SKM-1 treated with dmso at 0.1 percent for 144 hours (cell line): Measurements from ENCODE around the gene WWOX.

Experiments
- DNase-seq: peaks from one replicate; lab custom pipeline; 2025; ENCODE audit not compliant: unreplicated experiment; lab: John Stamatoyannopoulos, UW

The WWOX gene

DNA sequence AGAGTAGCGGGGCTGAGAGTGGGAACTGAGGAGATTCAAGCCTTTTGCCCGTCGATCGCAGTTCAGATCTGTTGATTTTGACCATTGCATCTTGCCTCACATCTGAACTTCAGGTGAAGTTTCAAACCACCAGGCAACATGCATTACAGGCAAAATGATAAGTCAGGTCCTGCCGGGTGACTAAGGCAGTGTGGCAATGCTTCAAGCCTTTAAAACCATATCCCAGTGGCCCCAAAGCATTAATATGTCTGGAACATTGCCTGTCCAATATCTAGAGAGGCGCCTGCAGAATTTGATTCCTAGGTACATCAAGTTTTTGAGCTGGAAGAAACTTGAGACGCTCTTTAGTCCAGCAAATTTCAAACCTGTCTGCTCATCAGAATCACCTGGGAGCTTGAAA lies 998.3 kb downstream of the WWOX start:
- DNase-seq, result no peak

DNA sequence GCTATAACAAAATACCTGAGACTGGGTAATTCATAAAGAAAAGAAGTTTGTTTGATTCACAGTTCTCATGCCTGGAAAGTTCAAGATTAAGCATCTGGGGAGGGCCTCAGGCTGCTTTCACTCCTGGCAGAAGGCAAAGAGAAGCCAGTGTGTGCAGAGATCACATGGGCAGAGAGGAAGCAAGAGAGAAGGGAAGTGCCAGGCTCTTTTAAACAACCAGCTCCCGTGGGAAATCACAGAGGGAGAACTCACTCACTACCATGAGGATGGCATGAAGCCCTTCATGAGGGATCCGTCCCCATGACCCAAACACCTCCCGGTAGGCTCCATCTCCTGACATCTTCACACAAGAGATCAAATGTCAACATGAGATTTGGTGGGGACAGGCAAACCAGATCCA lies 999.5 kb downstream of the WWOX start:
- no peak for DNase-seq

DNA sequence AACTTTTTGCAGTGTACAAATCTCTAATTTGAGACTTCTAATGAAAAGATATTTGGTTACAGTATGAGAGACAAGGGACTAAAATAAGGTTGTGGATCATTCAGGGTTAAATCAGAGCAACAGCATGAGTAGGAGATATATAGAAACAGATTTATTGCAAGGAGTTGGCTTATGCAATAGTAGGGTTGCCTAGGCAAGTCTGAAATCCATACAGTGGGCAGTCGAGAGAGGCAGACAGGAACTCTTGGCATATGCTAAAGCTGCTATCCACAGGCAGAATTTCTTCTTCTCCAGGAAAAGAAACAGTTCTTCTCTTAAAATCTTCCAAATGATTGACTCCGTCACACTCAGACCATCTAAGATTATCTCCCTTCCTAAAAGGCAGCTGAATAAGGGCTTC lies 1000.3 kb downstream of the WWOX start:
- DNase-seq, result peak; percentile 27

DNA sequence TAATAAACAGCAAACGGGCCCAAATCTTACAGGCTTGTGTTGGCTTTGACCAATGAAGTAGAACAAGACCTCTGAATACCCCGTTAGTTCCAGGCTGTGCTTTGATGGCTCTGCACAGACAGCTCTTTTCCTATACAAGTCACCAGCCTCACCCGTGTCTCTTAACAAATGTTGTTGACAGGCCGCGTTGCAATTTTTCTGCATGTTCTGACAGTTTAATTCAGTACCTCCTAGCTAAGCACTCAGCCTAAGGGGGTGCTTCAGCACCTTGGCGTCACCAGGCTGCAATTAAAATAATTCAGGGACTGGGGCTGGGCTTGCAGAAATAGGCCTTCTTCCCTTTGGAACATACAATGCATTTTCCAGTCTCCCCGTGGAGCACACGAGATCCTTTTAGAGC lies 1001.0 kb downstream of the WWOX start:
- DNase-seq, result no peak

DNA sequence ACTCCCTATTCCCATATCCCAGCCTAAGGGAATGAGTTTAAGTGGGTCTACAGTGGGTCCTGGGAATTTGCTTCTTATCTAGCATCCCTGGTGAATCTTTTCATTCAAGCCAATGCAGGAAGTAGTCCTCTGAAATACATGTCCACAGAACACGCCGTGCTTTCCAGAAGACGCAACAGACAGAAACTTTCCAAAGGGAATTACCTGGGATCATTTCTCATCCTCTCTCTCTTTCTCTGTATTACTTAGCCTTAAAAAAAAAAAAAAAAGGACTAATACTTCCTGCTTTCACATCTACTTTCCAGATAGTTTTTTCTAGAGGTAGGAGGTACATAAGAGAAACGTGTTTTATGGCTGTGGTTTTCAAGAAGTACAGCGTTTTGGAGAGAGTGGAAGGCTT lies 1002.0 kb downstream of the WWOX start:
- DNase-seq, result no peak

DNA sequence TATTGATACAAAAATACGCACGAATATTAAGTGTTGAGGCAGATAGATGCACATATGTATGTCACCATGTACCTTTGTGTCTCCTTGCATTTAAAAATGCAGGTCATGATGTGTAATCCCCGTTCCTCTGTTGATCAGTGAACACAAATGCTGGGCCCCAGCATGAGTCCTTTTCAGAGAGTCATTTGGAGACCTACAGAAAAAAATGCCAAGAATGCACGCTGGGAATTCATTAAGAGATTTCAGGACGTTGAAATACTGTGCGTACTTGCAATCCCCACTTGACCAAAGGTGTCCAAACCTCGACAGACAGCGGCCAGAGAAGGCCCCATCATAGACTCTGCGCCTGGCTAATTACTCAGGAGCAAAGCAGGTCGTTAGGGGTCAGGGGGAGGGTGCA lies 1005.1 kb downstream of the WWOX start:
- no peak for DNase-seq

DNA sequence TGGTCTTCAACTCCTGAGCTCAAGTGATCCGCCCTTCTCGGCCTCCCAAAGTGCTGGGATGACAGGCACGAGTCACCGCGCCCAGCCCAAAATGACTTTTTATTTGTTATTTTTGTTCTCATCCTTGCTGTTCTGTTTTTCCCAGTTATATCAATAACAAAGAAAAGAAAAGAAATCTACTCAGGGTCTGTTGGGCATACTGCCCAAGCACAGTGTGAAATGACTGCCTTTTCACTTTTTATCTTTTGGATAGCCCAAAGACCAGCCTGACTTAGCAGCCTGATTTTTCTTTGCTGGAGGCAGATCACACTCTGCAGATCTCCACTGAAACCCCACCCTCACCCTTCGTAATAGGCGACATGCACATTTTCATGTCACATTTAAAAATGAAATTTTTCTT lies 1007.8 kb downstream of the WWOX start:
- no peak for DNase-seq

DNA sequence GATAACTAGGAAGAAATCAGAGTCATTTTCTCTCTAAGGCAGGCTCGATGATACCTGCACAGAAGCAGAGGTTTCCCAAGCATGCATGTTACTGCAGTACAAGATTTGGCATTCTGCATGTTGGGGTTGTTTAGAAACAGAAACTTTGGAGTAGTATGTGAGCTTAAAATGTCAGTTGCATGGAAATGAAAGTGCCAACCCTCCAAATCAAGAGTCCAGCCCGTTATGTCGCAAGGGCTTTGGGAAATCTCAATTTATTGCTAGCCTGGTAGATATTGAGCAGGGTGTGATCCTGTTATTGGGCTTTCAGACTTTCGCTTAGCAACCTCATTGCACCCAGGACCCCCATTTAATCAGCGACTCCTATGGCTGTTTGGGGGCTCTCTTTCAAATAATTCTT lies 1010.3 kb downstream of the WWOX start:
- no peak for DNase-seq

DNA sequence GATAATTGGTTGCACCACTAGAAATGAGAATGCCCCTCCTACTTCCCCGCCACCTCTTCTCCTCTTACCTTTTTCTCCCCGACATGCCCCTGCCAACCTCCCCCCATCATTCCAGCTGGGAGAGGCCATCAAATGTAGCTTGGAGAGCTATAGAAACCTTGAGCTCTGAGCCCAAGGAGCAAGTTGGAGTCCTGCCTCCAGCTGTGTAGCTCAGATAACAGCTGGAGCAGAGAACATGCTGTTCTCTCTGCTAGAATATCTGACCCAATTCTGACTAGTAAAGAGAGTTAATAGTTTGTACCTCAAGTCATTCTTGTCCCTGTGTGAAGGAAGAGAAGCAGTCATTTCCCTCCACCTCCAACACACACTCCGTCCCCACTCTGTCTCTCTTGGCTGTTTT lies 1010.8 kb downstream of the WWOX start:
- no peak for DNase-seq

DNA sequence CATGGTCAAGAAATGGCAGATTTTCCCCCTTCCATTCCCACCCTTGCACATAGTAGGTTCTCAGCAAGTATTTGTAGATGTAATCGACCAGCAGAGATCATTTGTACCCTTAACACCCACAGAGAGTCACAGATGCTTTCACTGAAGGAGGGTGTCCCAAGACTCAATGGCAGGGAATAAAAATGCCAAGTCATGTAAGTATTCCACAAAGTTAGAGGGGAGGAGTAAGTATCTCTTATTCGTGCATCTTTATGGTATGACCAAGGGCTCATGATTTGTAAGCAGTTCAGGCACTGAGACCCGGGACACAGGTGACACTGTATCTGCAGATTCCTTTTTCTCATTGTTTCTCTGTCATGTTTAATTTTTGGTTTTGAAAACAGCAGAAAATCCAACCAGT lies 1011.5 kb downstream of the WWOX start:
- DNase-seq, result no peak

DNA sequence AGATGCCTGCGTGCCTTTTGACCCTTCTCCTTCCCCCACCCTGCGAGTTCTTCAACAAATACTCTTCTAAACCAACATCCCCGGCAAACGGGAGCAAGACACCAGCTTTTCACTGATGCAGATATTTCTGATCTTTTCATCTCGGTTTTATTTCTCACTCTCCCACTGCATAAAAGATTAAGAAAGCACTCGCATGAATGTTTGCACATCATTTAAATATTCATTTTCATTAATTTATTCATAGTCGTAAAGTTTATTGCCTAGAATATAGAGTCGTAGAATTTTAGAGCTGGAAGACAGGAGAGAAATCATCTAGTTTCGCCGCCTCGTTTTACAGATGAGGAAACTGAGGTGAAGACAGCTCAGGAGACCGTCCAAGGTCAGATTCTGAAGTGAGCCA lies 1013.0 kb downstream of the WWOX start:
- DNase-seq, result no peak

DNA sequence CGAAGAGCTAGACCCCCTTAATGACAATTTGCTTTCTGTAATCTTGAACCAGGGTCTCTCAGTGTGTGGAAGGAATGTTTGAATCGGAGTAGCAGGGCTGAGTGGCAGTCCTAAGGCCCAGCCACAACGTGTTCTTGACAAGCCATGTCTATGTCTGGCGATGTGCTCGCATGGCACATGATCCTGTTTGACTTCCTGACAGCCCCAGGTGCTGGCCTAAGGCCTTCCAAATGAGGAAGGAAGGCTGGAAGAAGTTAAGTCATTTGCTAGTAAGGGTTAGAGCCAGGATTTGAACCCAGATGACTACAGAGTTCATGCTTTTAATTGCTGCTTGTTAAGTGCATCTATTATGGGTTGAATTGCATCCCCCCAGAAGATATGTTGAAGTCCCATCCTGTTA lies 1014.4 kb downstream of the WWOX start:
- DNase-seq, result no peak

DNA sequence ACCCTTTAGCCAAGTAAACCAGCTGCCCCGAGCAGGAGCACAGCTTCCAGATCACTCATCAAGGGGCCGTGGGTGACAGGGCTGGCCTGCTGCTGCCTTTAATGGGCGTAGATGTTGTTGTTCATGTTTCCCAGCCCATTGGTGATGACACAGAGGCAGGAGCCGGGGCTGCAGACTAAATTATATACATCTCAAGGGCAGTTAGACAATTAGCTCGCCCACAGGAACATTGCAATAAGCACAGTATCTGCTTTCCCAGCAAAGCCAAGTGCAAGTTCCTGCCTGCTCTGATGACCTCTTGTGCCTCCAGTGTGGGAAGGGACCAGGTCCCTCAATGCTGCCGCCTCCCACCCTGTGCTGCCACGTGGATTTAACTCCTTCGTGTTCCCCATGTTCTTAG lies 1015.3 kb downstream of the WWOX start:
- DNase-seq, result no peak

DNA sequence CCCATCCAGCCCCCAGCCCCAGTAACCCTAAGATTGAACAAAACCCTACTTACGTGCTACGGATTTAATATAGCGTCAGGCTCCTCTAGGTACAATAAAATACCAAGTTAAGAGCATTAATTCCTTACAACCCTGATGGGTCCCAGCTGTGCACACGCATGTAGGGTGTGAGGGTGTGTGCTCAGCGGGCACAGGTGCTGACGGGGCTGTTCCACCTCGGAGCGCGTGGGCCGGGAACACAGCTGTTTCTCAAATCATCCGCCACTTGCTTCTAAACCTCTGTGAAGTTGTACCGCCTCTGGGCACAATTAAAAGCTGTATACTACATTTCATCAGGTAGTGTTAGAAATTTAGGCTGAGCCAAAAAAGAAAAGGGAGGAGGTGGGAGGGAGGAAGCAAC lies 1022.5 kb downstream of the WWOX start:
- no peak for DNase-seq

DNA sequence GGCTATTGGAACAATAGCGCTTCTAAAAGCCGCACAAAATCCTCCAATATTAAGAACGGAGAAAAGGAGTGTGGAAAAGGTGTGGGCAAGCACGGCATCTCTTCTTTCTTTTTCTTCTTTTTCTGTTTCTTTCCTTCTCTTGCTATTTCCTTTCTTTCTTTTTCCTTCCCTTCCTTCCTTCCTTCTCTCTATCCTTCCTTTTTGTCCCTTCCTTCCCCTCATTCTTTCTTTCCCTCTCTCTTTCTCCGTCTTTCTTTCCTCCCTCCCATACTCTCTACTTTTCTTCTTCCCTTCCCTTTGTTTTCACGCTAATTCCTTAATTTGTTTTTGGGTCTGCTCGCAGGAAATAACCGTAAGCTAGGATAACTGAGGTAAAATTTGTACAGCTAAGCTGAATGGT lies 1022.9 kb downstream of the WWOX start:
- DNase-seq, result no peak

DNA sequence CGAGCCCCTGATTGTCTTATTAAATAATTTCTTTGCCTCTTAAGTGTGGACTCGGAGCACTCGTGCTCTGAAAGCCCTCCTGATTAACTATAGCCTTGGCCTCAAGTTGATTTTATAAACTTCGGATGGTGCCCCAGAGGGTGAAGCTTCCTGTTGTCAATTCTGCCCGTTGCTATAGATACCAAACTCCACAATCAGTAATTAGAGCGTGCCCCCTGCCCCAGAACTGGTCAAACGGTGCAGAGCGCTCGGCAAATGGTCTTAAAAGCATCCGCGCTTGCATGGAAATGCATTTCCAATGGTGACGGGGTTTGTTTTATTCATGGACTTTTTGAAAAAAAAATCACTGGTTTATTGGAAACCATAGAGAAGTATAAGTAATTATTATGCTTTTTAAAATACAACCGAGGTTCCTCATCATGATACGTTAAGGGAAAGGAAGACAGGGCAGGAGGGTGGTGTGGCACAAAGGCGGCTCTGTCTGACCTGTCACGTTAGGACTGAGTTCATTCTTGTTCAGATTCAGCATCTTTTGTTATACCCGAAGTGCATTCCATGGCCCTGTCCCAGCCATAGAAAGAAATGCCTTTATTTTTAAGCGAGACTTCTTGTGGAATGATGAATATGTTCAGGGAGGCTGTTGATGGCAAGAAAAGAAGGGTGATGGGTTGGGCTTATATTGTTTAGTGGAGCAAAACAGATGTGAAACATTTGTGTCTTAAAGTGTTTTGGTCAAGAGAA lies 1024.7 kb downstream of the WWOX start:
- DNase-seq, result no peak

DNA sequence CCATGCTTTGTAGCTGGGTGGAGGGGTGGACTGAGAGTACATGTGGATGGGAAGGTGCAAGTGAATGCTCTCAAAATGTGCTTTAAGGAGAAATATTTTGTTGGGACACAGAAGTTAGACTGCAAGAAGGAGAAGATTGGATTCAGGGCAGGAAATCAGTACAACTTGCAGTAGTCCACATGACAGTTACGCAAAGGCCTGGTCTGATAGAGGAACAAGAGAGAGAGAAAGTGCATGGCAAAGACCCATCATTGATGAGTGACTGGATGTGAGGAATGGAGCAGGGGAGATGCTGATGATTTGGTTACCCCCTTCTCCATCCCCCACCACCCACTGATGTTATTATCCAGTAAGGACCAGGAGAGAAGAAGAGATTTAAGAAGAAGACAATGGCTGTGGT lies 1028.3 kb downstream of the WWOX start:
- DNase-seq, result no peak

DNA sequence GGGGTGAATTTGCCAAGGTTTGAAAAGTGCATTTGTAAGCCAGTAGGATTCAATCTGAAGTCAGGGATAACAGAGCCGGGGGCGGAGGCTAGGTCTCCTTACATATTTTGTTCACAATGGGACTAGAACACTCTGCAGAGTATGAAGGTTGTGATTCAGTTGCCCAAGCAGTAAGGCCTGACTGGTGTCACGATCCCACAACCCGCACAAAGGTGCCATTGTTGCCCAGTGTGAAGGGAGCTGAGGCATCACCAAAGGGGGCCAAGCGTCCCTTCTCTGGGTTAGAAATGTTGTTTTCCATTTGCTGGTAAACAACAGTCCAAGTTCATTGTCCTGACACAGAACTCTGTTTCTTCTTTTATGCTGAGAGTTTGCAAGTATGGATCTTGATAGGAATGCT lies 1029.3 kb downstream of the WWOX start:
- no peak for DNase-seq

DNA sequence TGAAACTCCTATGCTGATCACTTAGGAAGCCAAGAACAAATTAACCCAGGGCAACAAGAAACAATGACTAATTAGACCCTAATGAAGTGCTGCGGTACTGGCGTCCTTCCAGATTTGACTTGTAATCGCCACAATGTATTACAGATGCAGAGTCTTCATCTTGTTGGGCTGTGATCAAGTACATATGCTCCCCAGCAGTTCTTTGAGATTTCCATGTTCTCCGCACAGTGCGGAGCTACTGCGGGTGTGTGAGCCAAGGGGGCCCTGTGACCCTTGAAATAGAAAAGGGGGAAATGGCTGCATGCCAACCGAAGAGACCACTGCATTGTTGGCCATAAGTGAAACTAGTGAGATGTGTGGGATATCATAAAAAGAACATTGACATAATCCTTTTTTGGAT lies 1031.2 kb downstream of the WWOX start:
- DNase-seq, result no peak

DNA sequence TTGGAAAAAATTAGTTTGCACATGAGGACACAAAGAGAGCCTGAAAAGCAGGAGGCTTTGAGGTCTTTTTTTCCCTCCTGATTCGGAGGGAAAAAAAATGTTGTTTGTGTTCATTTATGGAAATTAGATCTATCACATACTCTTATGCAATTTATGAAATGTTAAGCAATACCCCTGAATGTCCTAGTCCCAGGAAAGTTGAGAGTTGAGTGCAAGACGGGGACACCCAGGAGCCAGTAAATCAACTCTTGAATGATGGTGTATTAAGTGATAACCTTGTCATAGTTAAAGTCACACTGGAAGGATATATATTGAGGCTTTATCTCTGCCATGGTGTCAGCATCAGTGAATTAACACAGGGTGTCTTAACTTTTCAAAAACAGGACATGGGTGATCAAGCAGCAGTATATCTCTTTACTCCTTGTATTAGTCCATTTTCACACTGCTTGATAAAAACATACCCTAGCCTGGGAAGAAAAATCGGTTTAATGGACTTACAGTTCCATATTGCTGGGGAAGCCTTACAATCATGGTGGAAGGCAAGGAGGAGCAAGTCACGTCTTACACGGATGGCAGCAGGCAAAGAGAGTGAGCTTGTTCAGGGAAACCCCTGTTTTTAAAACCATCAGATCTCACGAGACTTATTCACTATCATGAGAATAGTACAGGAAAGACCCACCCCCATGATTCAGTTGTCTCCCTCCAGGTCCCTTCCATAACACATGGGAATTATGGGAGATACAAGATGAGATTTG lies 1032.0 kb downstream of the WWOX start:
- no peak for DNase-seq

DNA sequence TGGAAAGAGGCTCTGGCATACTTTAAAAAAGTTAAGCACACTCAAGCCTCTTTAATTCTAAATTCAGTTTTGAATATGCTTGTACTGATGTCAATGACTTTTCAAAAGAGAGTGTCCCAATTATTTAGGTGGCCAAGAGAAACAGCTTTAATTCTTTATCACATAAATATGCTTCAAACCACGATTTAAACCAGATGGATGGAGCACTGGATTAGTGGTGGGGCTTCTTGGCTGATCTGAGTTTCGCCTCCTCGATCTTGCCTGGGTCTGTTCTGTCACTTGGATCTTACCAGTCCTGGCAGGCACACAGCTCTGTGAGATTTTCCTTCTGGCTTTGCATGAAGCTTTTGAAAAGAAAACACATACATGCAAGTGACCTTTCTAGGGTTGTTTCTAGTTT lies 1033.2 kb downstream of the WWOX start:
- no peak for DNase-seq

DNA sequence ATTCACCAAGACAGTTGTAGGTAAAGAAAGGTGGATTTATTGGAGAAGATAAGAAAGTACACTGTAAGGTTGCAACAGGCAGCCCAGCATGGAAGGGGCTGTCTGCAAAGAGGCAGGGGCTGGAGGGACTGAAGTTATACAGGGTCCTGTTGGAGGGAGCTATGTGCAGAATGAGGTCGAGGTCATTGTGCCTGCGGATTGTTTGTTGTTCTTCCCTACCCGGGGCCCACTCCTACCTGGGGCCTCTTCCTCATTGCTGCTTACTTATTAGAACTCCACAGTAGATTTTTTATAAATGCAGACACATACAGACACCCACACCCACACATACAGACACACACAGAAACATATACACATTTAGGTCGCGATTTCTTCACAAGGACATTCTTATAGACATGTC lies 1034.8 kb downstream of the WWOX start:
- no peak for DNase-seq

DNA sequence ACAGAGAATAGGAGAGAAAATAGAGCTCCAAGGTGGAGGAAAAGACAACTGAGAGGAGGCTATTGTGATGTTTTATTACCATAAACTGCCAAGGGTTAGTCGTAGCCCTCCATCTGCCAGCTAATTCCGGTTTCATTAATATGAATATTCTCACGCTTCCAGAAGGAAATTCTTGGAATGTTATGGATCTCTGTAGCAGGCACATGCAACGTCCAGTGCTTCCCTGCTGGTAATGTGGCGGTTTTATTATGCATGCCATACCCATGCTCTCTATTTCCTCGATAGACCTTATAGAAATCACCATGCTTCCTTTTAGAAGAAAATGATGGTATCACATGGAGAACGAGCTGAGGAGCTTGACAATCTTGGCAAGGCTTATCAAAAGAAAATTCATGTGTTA lies 1037.5 kb downstream of the WWOX start:
- DNase-seq, result no peak
